HEK293 (cell line): ENCODE measurements around the gene TMEM171.

Source experiments
- CTCF ChIA-PET: fragments of 350-600 bp; formaldehyde crosslinking; extraction: SDS; loops from one replicate; lab custom pipeline; 2021; ENCODE audit warnings: antibody characterized with exemption; lab: Yijun Ruan, JAX
- POLR2A ChIA-PET: fragments of 300-600 bp; formaldehyde crosslinking; extraction: SDS; loops from one replicate; lab custom pipeline; 2020; ENCODE audit warnings: antibody characterized with exemption, inconsistent platforms; lab: Yijun Ruan, JAX
- H3K27ac ChIP-seq: fragments of 200-500 bp; sonication (Bioruptor generic); 2 replicates; pipeline ENCODE4 v1.5.1; 2014; ENCODE audit warnings: low read depth, low read length, control low read depth, inconsistent platforms; ENCODE audit errors: extremely low read depth
- H3K36me3 ChIP-seq, 2 experiments: fragments of 200-500 bp in 1 of 2; sonication (Bioruptor generic) in 1 of 2; 1 replicate in 1 of 2; 2 replicates in 1 of 2; pipeline ENCODE4 v1.5.1; 2014 to 2017; ENCODE audit warnings: inconsistent platforms in 2 of 2, low read length in 2 of 2; ENCODE audit not compliant: control insufficient read depth in 2 of 2, insufficient read depth in 1 of 2
- H3K4me1 ChIP-seq: fragments of 200-500 bp; sonication (Bioruptor generic); 2 replicates; pipeline ENCODE4 v1.5.1; 2014; ENCODE audit warnings: mild to moderate bottlenecking, low read length, inconsistent platforms; ENCODE audit not compliant: control insufficient read depth, insufficient read depth
- H3K4me3 ChIP-seq: 2 replicates; pipeline ENCODE4 v1.5.1; 2011; ENCODE audit warnings: low read depth, mild to moderate bottlenecking, control low read depth, low read length, moderate library complexity
- H3K9me3 ChIP-seq: fragments of 200-500 bp; sonication (Bioruptor generic); 2 replicates; pipeline ENCODE4 v1.5.1; 2014; ENCODE audit warnings: low read depth, low read length, inconsistent platforms; ENCODE audit not compliant: control insufficient read depth, insufficient read depth
- BCL11A ChIP-seq: fragments of 450-650 bp; formaldehyde crosslinking; IDR thresholded peaks from 2 replicates; pipeline ENCODE4 v1.5.1; 2016; ENCODE audit warnings: low read depth, missing biosample characterization, missing genetic modification characterization
- GFI1B ChIP-seq: fragments of 450-650 bp; formaldehyde crosslinking; IDR thresholded peaks from 2 replicates; pipeline ENCODE4 v1.5.1; 2016; ENCODE audit warnings: missing biosample characterization, missing genetic modification characterization
- GLI4 ChIP-seq: fragments of 450-650 bp; formaldehyde crosslinking; IDR thresholded peaks from 2 replicates; pipeline ENCODE4 v1.5.1; 2016; ENCODE audit warnings: missing biosample characterization, missing genetic modification characterization
- IKZF3 ChIP-seq: fragments of 450-650 bp; IDR thresholded peaks from 2 replicates; pipeline ENCODE4 v1.5.0; 2018; ENCODE audit warnings: missing biosample characterization, mild to moderate bottlenecking, missing genetic modification characterization, moderate library complexity
- OVOL3 ChIP-seq: fragments of 450-650 bp; formaldehyde crosslinking; IDR thresholded peaks from 2 replicates; pipeline ENCODE4 v1.5.1; 2016; ENCODE audit warnings: missing biosample characterization, missing genetic modification characterization
- PRDM1 ChIP-seq: fragments of 450-650 bp; formaldehyde crosslinking; IDR thresholded peaks from 2 replicates; pipeline ENCODE4; 2016; ENCODE audit warnings: missing biosample characterization, missing genetic modification characterization
- RBAK ChIP-seq: fragments of 450-650 bp; formaldehyde crosslinking; IDR thresholded peaks from 2 replicates; pipeline ENCODE4 v1.5.1; 2016; ENCODE audit warnings: missing biosample characterization, missing genetic modification characterization
- SETDB1 ChIP-seq: IDR thresholded peaks from one replicate; pipeline ENCODE4 v1.6.1; 2017; ENCODE audit warnings: mild to moderate bottlenecking, low read length, moderate library complexity, mixed read lengths; ENCODE audit not compliant: insufficient read length
- TRIM28 ChIP-seq: IDR thresholded peaks from 2 replicates; pipeline ENCODE4 v1.6.1; 2011; ENCODE audit warnings: low read length, control low read depth, borderline replicate concordance
- WT1 ChIP-seq: fragments of 450-650 bp; formaldehyde crosslinking; IDR thresholded peaks from 2 replicates; pipeline ENCODE4 v1.5.1; 2016; ENCODE audit warnings: missing biosample characterization, missing genetic modification characterization
- ZBTB7A ChIP-seq: fragments of 450-650 bp; formaldehyde crosslinking; IDR thresholded peaks from 2 replicates; pipeline ENCODE4 v1.5.1; 2016; ENCODE audit warnings: low read depth, missing biosample characterization, missing genetic modification characterization
- ZNF112 ChIP-seq: fragments of 450-650 bp; formaldehyde crosslinking; IDR thresholded peaks from 2 replicates; pipeline ENCODE4 v1.5.0; 2017; ENCODE audit warnings: missing biosample characterization, missing genetic modification characterization
- ZNF133 ChIP-seq: fragments of 450-650 bp; formaldehyde crosslinking; IDR thresholded peaks from 2 replicates; pipeline ENCODE4 v1.5.1; 2016; ENCODE audit warnings: missing biosample characterization, missing genetic modification characterization
- ZNF169 ChIP-seq: fragments of 450-650 bp; formaldehyde crosslinking; IDR thresholded peaks from 2 replicates; pipeline ENCODE4 v1.5.1; 2016; ENCODE audit warnings: missing biosample characterization, missing genetic modification characterization
- ZNF174 ChIP-seq: fragments of 450-650 bp; formaldehyde crosslinking; IDR thresholded peaks from 2 replicates; pipeline ENCODE4 v1.5.0; 2017; ENCODE audit warnings: missing biosample characterization, mild to moderate bottlenecking, missing genetic modification characterization
- ZNF175 ChIP-seq: fragments of 450-650 bp; formaldehyde crosslinking; IDR thresholded peaks from 2 replicates; pipeline ENCODE4 v1.5.1; 2016; ENCODE audit warnings: missing biosample characterization, missing genetic modification characterization
- ZNF354C ChIP-seq: fragments of 450-650 bp; formaldehyde crosslinking; IDR thresholded peaks from 2 replicates; pipeline ENCODE4 v1.5.1; 2016; ENCODE audit warnings: missing biosample characterization, missing genetic modification characterization, low read depth, borderline replicate concordance
- ZNF394 ChIP-seq: fragments of 450-650 bp; formaldehyde crosslinking; IDR thresholded peaks from 2 replicates; pipeline ENCODE4 v1.5.1; 2016; ENCODE audit warnings: missing biosample characterization, missing genetic modification characterization, mild to moderate bottlenecking, moderate library complexity, borderline replicate concordance
- ZNF521 ChIP-seq: fragments of 450-650 bp; formaldehyde crosslinking; IDR thresholded peaks from 2 replicates; pipeline ENCODE4 v1.5.1; 2017; ENCODE audit warnings: missing biosample characterization, mild to moderate bottlenecking, missing genetic modification characterization
- ZNF585B ChIP-seq: fragments of 450-650 bp; formaldehyde crosslinking; IDR thresholded peaks from 2 replicates; pipeline ENCODE4 v1.5.1; 2016; ENCODE audit warnings: missing biosample characterization, missing genetic modification characterization
- ZNF621 ChIP-seq: fragments of 450-650 bp; formaldehyde crosslinking; IDR thresholded peaks from 2 replicates; pipeline ENCODE4 v1.5.1; 2017; ENCODE audit warnings: missing biosample characterization, missing genetic modification characterization
- ZNF776 ChIP-seq: fragments of 450-650 bp; formaldehyde crosslinking; IDR thresholded peaks from 2 replicates; pipeline ENCODE4 v1.5.0; 2017; ENCODE audit warnings: missing biosample characterization, missing genetic modification characterization, borderline replicate concordance
- ZNF777 ChIP-seq: fragments of 450-650 bp; formaldehyde crosslinking; IDR thresholded peaks from 2 replicates; pipeline ENCODE4 v1.5.1; 2017; ENCODE audit warnings: missing biosample characterization, missing genetic modification characterization, borderline replicate concordance
- ZSCAN30 ChIP-seq: fragments of 450-650 bp; IDR thresholded peaks from 2 replicates; pipeline ENCODE4 v1.5.1; 2018; ENCODE audit warnings: missing biosample characterization, mild to moderate bottlenecking, missing genetic modification characterization, moderate library complexity
- ZXDB ChIP-seq: fragments of 450-650 bp; formaldehyde crosslinking; IDR thresholded peaks from 2 replicates; pipeline ENCODE4 v1.5.1; 2016; ENCODE audit warnings: missing biosample characterization, missing genetic modification characterization
- TF ChIP-seq, protein P1 (sequence below): fragments of 450-650 bp; formaldehyde crosslinking; IDR thresholded peaks from 2 replicates; pipeline ENCODE4 v1.5.1; 2016; ENCODE audit warnings: missing biosample characterization, missing genetic modification characterization, borderline replicate concordance
- TF ChIP-seq, protein P2 (sequence below): fragments of 450-650 bp; formaldehyde crosslinking; IDR thresholded peaks from 2 replicates; pipeline ENCODE4; 2016; ENCODE audit warnings: missing biosample characterization, missing genetic modification characterization
- TF ChIP-seq, protein P3 (sequence below): fragments of 450-650 bp; formaldehyde crosslinking; IDR thresholded peaks from 2 replicates; pipeline ENCODE4 v1.5.1; 2017; ENCODE audit warnings: missing biosample characterization, missing genetic modification characterization
- TF ChIP-seq, protein P4 (sequence below): fragments of 450-650 bp; formaldehyde crosslinking; IDR thresholded peaks from 2 replicates; pipeline ENCODE4 v1.5.1; 2016; ENCODE audit warnings: missing biosample characterization, missing genetic modification characterization

The TMEM171 gene

DNA sequence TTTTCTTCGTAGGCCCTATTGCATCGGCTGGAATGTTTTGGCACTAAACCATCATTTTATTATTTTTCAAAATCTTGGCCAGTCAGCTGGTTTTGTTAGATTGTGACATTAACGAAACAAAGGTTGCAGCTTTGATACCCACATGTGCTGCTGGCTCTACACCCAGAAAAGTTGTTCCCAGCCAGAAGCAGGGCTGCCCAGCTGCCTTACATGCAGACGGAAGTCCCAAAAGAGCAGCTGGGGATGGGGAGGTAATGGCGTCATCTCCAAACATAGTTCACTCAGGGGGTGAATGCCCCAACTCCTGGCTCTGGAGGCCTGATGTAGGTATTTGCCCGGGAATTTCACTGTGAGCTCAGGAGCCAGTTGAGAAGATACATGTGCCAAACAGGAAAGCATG lies 23.3 kb downstream of the TMEM171 start (continued):
- no peak for TF ChIP-seq ZBTB7A (tag by site-specific recombination)

DNA sequence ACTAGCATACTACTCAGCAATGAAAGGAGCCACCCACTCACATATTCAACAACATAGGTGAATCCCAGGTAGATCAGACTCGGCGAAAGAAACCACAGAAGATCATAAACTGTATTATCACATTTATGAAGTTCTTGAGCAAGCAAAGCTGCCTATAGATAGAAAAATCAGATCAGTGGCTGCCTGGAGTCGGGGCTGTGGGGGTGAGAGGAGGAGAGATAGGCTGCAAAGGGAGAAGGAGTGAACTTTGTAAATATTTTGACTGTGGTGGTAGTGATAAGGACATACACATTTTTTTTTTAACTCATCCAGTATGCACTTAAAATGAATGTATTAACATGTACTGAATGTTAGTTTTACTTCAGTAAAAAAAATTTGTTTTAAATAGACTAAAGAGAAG lies 29.2 kb downstream of the TMEM171 start:
- H3K9me3 ChIP-seq = no peaks in the 10 kb centered on the region
- H3K4me3 ChIP-seq = no peak overlapping the region
- no peak overlapping the region for H3K27ac ChIP-seq
- TF ChIP-seq IKZF3 (tag by site-specific recombination) (no peak), ZNF175 (tag by site-specific recombination) (no peak), ZNF521 (tag by site-specific recombination) (no peak), BCL11A (tag by site-specific recombination) (no peak), PRDM1 (tag by site-specific recombination) (no peak), ZNF585B (tag by site-specific recombination) (no peak), ZNF174 (tag by site-specific recombination) (no peak), ZSCAN30 (tag by site-specific recombination) (no peak), OVOL3 (tag by site-specific recombination) (no peak), ZNF394 (tag by site-specific recombination) (no peak), ZNF621 (no peak)
- TF ChIP-seq, protein P1, sequence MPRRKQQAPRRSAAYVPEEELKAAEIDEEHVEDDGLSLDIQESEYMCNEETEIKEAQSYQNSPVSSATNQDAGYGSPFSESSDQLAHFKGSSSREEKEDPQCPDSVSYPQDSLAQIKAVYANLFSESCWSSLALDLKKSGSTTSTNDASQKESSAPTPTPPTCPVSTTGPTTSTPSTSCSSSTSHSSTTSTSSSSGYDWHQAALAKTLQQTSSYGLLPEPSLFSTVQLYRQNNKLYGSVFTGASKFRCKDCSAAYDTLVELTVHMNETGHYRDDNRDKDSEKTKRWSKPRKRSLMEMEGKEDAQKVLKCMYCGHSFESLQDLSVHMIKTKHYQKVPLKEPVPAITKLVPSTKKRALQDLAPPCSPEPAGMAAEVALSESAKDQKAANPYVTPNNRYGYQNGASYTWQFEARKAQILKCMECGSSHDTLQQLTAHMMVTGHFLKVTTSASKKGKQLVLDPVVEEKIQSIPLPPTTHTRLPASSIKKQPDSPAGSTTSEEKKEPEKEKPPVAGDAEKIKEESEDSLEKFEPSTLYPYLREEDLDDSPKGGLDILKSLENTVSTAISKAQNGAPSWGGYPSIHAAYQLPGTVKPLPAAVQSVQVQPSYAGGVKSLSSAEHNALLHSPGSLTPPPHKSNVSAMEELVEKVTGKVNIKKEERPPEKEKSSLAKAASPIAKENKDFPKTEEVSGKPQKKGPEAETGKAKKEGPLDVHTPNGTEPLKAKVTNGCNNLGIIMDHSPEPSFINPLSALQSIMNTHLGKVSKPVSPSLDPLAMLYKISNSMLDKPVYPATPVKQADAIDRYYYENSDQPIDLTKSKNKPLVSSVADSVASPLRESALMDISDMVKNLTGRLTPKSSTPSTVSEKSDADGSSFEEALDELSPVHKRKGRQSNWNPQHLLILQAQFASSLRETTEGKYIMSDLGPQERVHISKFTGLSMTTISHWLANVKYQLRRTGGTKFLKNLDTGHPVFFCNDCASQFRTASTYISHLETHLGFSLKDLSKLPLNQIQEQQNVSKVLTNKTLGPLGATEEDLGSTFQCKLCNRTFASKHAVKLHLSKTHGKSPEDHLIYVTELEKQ (tag by site-specific recombination) = no peak
- H3K4me1 ChIP-seq = no peaks in the 10 kb centered on the region
- POLR2A ChIA-PET = no interaction called here
- H3K36me3 ChIP-seq = no peaks in the 10 kb centered on the region
- CTCF ChIA-PET = no interaction called here

DNA sequence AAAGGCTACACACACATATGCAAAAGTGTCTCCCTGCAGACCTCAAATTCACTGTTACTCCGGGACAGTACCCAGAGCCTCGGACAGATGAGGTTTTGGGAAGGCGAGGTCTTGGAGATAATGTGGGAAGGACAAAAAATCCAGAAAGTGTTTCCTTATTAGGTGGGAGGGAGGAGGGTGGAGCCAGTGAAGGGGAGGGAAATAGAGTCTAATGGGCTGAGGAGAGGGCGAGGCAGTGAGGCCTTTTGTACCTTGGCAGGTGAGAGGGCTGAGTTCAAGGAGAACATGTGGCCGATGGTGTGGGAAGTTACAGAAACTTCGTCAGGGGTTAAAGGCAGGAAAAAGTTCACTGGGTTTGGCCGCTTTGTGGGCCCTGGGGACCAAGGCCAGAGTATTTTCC lies 30.5 kb downstream of the TMEM171 start:
- no peak overlapping the region for H3K27ac ChIP-seq
- POLR2A ChIA-PET = no interaction called here
- H3K36me3 ChIP-seq = no peaks in the 10 kb centered on the region
- H3K4me1 ChIP-seq = no peaks in the 10 kb centered on the region
- H3K4me3 ChIP-seq = no peak overlapping the region
- H3K9me3 ChIP-seq = no peaks in the 10 kb centered on the region
- CTCF ChIA-PET = interaction anchor here (1.0 kb wide), 1 partner anchor 20 kb away, joined by 5 read pairs; no protein-coding TSS in a partner anchor
- no peak for TF ChIP-seq ZNF776 (tag by site-specific recombination)
- TF ChIP-seq, protein P2, sequence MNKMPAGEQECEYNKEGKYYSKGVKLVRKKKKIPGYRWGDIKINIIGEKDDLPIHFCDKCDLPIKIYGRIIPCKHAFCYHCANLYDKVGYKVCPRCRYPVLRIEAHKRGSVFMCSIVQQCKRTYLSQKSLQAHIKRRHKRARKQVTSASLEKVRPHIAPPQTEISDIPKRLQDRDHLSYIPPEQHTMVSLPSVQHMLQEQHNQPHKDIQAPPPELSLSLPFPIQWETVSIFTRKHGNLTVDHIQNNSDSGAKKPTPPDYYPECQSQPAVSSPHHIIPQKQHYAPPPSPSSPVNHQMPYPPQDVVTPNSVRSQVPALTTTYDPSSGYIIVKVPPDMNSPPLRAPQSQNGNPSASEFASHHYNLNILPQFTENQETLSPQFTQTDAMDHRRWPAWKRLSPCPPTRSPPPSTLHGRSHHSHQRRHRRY (tag by site-specific recombination) = no peak
- no peak for TF ChIP-seq ZNF354C (tag by site-specific recombination)
- TF ChIP-seq SETDB1 = no peak
- TF ChIP-seq ZNF133 (tag by site-specific recombination) = no peak
- no peak for TF ChIP-seq ZNF169 (tag by site-specific recombination)
- no peak for TF ChIP-seq ZNF777 (tag by site-specific recombination)
- no peak for TF ChIP-seq GFI1B
- TF ChIP-seq WT1 (tag by site-specific recombination) = no peak
- no peak for TF ChIP-seq ZNF112 (tag by site-specific recombination)
- TF ChIP-seq RBAK (tag by site-specific recombination) = no peak
- no peak for TF ChIP-seq ZXDB (tag by site-specific recombination)
- TF ChIP-seq, protein P3, sequence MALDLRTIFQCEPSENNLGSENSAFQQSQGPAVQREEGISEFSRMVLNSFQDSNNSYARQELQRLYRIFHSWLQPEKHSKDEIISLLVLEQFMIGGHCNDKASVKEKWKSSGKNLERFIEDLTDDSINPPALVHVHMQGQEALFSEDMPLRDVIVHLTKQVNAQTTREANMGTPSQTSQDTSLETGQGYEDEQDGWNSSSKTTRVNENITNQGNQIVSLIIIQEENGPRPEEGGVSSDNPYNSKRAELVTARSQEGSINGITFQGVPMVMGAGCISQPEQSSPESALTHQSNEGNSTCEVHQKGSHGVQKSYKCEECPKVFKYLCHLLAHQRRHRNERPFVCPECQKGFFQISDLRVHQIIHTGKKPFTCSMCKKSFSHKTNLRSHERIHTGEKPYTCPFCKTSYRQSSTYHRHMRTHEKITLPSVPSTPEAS (tag by site-specific recombination) = no peak
- no peak for TF ChIP-seq ZNF585B (tag by site-specific recombination)
- TF ChIP-seq TRIM28 = no peak
- TF ChIP-seq GLI4 = no peak
- TF ChIP-seq, protein P4, sequence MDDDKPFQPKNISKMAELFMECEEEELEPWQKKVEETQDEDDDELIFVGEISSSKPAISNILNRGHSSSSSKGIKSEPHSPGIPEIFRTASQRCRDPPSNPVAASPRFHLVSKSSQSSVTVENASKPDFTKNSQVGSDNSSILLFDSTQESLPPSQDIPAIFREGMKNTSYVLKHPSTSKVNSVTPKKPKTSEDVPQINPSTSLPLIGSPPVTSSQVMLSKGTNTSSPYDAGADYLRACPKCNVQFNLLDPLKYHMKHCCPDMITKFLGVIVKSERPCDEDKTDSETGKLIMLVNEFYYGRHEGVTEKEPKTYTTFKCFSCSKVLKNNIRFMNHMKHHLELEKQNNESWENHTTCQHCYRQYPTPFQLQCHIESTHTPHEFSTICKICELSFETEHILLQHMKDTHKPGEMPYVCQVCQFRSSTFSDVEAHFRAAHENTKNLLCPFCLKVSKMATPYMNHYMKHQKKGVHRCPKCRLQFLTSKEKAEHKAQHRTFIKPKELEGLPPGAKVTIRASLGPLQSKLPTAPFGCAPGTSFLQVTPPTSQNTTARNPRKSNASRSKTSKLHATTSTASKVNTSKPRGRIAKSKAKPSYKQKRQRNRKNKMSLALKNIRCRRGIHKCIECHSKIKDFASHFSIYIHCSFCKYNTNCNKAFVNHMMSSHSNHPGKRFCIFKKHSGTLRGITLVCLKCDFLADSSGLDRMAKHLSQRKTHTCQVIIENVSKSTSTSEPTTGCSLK (tag by site-specific recombination) = no peak
